ENCODE data around the gene SART1. TPM values are rescaled to one million over a fixed set of nuclear protein-coding genes. Genes with fewer than 3 reads are reported as not detected.

The SART1 gene
- total and polyA plus RNA-seq, 4 donors = 31.4 to 145 (median 48.3) TPM

DNA sequence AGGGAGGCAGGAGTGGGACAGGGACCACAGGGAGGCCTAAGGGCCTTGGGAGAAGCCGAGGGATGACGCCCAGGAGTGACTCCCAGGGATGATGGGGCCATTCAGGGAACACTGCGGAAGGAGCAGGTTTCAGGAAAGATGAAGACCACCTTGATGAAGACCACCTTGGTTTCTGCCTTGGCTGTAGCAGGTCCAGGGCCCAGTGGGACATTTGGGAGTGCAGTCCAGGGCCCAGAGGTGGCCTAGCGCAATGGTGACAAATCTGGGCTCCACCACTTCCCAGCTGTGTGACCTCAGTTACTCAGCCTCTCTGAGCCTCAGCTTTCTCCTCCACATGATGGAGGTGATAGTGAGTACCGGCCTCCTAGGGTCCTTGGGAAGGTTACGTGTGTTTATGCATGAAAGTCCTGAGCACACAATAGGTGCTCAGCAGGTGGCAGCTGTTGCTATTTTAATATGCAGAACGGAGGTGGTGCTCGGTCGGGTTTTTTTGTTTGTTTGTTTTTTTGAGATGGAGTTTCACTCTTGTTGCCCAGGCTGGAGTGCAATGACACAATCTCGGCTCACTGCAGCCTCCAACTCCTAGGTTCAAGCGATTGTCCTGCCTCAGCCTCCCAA is 15.5 kb upstream of the SART1 start:
- no peaks in the 10 kb centered on the region for H3K36me3 ChIP-seq (ENCODE audit: control insufficient read depth in 4 of 4, insufficient read depth in 4 of 4, low read length in 4 of 4)
- TF ChIP-seq, protein P1, sequence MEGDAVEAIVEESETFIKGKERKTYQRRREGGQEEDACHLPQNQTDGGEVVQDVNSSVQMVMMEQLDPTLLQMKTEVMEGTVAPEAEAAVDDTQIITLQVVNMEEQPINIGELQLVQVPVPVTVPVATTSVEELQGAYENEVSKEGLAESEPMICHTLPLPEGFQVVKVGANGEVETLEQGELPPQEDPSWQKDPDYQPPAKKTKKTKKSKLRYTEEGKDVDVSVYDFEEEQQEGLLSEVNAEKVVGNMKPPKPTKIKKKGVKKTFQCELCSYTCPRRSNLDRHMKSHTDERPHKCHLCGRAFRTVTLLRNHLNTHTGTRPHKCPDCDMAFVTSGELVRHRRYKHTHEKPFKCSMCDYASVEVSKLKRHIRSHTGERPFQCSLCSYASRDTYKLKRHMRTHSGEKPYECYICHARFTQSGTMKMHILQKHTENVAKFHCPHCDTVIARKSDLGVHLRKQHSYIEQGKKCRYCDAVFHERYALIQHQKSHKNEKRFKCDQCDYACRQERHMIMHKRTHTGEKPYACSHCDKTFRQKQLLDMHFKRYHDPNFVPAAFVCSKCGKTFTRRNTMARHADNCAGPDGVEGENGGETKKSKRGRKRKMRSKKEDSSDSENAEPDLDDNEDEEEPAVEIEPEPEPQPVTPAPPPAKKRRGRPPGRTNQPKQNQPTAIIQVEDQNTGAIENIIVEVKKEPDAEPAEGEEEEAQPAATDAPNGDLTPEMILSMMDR (IDR thresholded peaks at IDR 0.05; ENCODE audit: control extremely low read depth, extremely low read depth) = no peak
- no peak overlapping the region for H3K9ac ChIP-seq (ENCODE audit: insufficient read depth in 1 of 2, low read length in 2 of 2)
- WGBS, 2 donors = 87 to 89% methylated on average over 11 of the region's 11 CpGs
- no peaks in the 10 kb centered on the region for H3K9me3 ChIP-seq (ENCODE audit: control insufficient read depth in 4 of 4, insufficient read depth in 3 of 4, low read length in 3 of 4)
- H3K4me3 ChIP-seq = no peak overlapping the region
- H3K4me1 ChIP-seq (ENCODE audit: control insufficient read depth in 5 of 5, insufficient read depth in 5 of 5, low read length in 5 of 5) = no peaks in the 10 kb centered on the region
- ATAC-seq (ENCODE audit: insufficient read depth, low FRiP score) (no peak), DNase-seq (no peak)
- H3K27me3 ChIP-seq (ENCODE audit: control insufficient read depth in 3 of 3, insufficient read depth in 3 of 3, low read length in 2 of 3) = peaks cover 0 to 5% (median 0%) of the 10 kb centered on the region in 3 donors
- H3K27ac ChIP-seq (ENCODE audit: low read depth in 1 of 2, low read length in 1 of 2) = no peak overlapping the region

DNA sequence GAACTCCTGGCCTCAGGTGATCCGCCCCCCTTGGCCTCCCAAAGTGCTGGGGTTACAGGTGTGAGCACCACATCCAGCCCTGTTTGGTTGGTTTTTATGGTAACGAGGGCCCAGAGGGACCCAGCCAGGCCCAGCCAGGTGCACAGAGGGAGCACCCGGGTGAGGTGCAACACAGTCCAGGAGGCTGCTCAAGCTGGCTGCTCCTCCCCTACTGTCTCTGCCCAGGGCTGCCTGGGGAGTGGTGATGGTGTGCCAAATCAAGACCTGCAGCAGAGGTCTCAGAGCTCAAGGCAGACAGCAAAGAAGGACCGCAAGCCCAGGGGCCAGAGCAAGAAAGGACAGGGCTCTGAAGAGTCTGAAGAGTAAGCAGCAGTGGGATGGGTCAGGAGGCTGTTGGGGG is 14.9 kb upstream of the SART1 start:
- Histone ChIP-seq H3K36me3 (ENCODE audit: control insufficient read depth in 4 of 4, insufficient read depth in 4 of 4, low read length in 4 of 4) (no peaks in the 10 kb centered on the region), H3K27ac (ENCODE audit: low read depth in 1 of 2, low read length in 1 of 2) (no peak overlapping the region), H3K4me3 (no peak overlapping the region), H3K9me3 (ENCODE audit: control insufficient read depth in 4 of 4, insufficient read depth in 3 of 4, low read length in 3 of 4) (no peaks in the 10 kb centered on the region), H3K9ac (ENCODE audit: insufficient read depth in 1 of 2, low read length in 2 of 2) (no peak overlapping the region), H3K27me3 (ENCODE audit: control insufficient read depth in 3 of 3, insufficient read depth in 3 of 3, low read length in 2 of 3) (peaks cover 0 to 3% (median 0%) of the 10 kb centered on the region in 3 donors), H3K4me1 (ENCODE audit: control insufficient read depth in 5 of 5, insufficient read depth in 5 of 5, low read length in 5 of 5) (no peaks in the 10 kb centered on the region)
- TF ChIP-seq, protein P1 (IDR thresholded peaks at IDR 0.05; ENCODE audit: control extremely low read depth, extremely low read depth) = no peak
- ATAC-seq (ENCODE audit: insufficient read depth, low FRiP score) (no peak), DNase-seq (no peak)
- WGBS, 2 donors = 88 to 93% methylated on average over 4 of the region's 4 CpGs

GRCh38 chr11:65947133-65947532 is 14.4 kb upstream of the SART1 start:
- Histone ChIP-seq H3K9ac (ENCODE audit: insufficient read depth in 1 of 2, low read length in 2 of 2) (no peak overlapping the region), H3K9me3 (ENCODE audit: control insufficient read depth in 4 of 4, insufficient read depth in 3 of 4, low read length in 3 of 4) (no peaks in the 10 kb centered on the region), H3K27ac (ENCODE audit: low read depth in 1 of 2, low read length in 1 of 2) (no peak overlapping the region), H3K27me3 (ENCODE audit: control insufficient read depth in 3 of 3, insufficient read depth in 3 of 3, low read length in 2 of 3) (peaks cover 0 to 2% (median 0%) of the 10 kb centered on the region in 3 donors), H3K4me1 (ENCODE audit: control insufficient read depth in 5 of 5, insufficient read depth in 5 of 5, low read length in 5 of 5) (no peaks in the 10 kb centered on the region), H3K36me3 (ENCODE audit: control insufficient read depth in 4 of 4, insufficient read depth in 4 of 4, low read length in 4 of 4) (no peaks in the 10 kb centered on the region), H3K4me3 (no peak overlapping the region)
- TF ChIP-seq, protein P1 (IDR thresholded peaks at IDR 0.05; ENCODE audit: control extremely low read depth, extremely low read depth) = no peak
- DNase-seq = no peak
- no peak for ATAC-seq (ENCODE audit: insufficient read depth, low FRiP score)
- WGBS, 2 donors = 64 to 86% methylated on average over 13 of the region's 13 CpGs
